ENCODE measurements around the gene MICU2. TPM values are rescaled to one million over a fixed set of nuclear protein-coding genes. Genes with fewer than 3 reads are reported as not detected.

Gene MICU2, protein sequence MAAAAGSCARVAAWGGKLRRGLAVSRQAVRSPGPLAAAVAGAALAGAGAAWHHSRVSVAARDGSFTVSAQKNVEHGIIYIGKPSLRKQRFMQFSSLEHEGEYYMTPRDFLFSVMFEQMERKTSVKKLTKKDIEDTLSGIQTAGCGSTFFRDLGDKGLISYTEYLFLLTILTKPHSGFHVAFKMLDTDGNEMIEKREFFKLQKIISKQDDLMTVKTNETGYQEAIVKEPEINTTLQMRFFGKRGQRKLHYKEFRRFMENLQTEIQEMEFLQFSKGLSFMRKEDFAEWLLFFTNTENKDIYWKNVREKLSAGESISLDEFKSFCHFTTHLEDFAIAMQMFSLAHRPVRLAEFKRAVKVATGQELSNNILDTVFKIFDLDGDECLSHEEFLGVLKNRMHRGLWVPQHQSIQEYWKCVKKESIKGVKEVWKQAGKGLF
- total RNA-seq (2022; extraction: Qiagen RNA extraction; ENCODE audit: low read depth) = 15.6 to 18.1 TPM (median 16.3 TPM) in 5 replicates

GRCh38 chr13:21603531-21604448 lies at the start of gene MICU2:
TSS of gene MICU2 (minus strand) at chr13:21604170. CDS start at chr13:21604148, 22 bp downstream.

DNA sequence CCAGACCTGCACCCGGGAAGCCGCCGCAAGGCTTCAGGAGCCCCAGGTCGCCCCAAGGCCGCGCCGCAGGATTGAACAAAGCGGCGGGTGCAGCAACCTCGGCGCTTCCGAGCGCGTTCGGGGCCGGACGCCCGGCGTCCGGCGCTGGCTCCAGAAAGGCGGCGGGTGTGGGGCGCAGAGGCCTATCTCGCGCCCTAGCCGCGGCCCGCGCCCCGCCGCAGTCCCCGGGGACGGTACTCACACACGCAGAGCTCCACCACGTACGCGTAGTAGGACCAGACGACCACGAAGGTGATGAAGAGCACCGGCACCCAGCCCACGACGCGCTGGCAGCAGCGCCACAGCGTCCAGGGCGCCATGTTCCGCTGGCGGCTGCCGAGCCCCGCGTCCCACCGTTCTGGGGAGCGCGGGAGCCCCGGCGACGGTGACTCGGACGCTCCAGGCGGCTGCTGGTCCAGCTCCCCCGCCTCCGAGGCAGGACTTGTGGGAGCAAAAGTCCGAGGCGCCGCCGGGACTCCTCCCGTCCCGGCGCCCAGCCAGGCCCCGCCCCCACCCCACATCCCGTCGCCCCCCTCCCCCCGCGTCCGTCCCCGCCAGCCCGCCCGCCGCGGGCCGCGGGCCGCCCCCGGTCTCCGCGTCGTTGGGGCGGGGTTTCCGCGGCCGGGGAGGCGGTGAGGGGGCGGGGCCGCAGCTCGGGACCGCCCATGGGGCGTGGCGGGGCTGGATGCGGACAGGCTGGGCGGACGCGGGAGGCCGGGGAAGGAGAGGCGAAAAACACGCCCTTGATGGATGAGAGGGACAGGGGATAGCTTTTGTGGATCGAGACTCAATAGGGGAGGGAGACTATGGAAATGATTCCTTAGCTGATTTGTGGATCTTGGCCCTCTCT lies 144.9 kb downstream of the MICU2 start, which contains the start of gene ZDHHC20:
TSS of gene ZDHHC20 (minus strand) at position 491 of the 889 bp plus-strand sequence. CDS start at position 359, 132 bp downstream.

Other genes with a start within 250 kb of the MICU2 start
- 16.1 to 27.3 TPM (median 18.4 TPM) in 5 replicates for gene ZDHHC20, start 144.9 kb downstream of the MICU2 start, total RNA-seq (2022; extraction: Qiagen RNA extraction; ENCODE audit: low read depth)
- gene FGF9, start 66.9 kb upstream of the MICU2 start, total RNA-seq (2022; extraction: Qiagen RNA extraction; ENCODE audit: low read depth) = not detected in 5 replicates